Mesendoderm (in vitro differentiated cells): Measurements from ENCODE around the gene BANK1.
"Not testable (repeated sequence)": the region's sequence is repeated elsewhere in the genome, so short reads cannot be mapped to it uniquely, and the experiment has no call there.

ENCODE experiments used
- DNase-seq: peaks from one replicate; pipeline ENCODE4 v3.0.0; 2013
- H2AK5ac ChIP-seq: 2 replicates; pipeline ENCODE4 v1.6.1; 2013; ENCODE audit warnings: low read length, inconsistent platforms
- H2BK120ac ChIP-seq: 2 replicates; pipeline ENCODE4 v1.6.1; 2013; ENCODE audit warnings: low read depth, mild to moderate bottlenecking, low read length, moderate library complexity, mixed read lengths
- H2BK15ac ChIP-seq: replicated peaks from 2 replicates; pipeline ENCODE4 v1.6.1; 2013; ENCODE audit warnings: low read depth, mild to moderate bottlenecking, moderate library complexity
- H2BK5ac ChIP-seq: 2 replicates; pipeline ENCODE4 v1.6.1; 2013; ENCODE audit warnings: low read length, inconsistent platforms
- H3K18ac ChIP-seq: 2 replicates; pipeline ENCODE4 v1.6.1; 2013; ENCODE audit warnings: mild to moderate bottlenecking, low read length, mixed read lengths
- H3K23ac ChIP-seq: one replicate; pipeline ENCODE4 v1.6.1; 2013; ENCODE audit warnings: low read length
- H3K27ac ChIP-seq: 2 replicates; pipeline ENCODE4 v1.5.1; 2013; ENCODE audit warnings: low read depth, mild to moderate bottlenecking, inconsistent platforms, low read length, moderate library complexity
- H3K27me3 ChIP-seq: 2 replicates; pipeline ENCODE4 v1.6.1; 2013; ENCODE audit warnings: low read length, control low read depth, mild to moderate bottlenecking, inconsistent platforms; ENCODE audit not compliant: insufficient read depth, poor library complexity
- H3K36me3 ChIP-seq: 2 replicates; pipeline ENCODE4 v1.6.1; 2013; ENCODE audit warnings: low read length, inconsistent platforms; ENCODE audit not compliant: control insufficient read depth, insufficient read depth
- H3K4ac ChIP-seq: one replicate; pipeline ENCODE4 v1.6.1; 2013; ENCODE audit warnings: low read depth, mild to moderate bottlenecking, low read length, moderate library complexity
- H3K4me1 ChIP-seq: 2 replicates; pipeline ENCODE4 v1.6.1; 2013; ENCODE audit warnings: low read depth, low read length, inconsistent platforms; ENCODE audit not compliant: control insufficient read depth
- H3K4me2 ChIP-seq: 2 replicates; pipeline ENCODE4 v1.6.1; 2013; ENCODE audit warnings: low read length
- H3K4me3 ChIP-seq: 2 replicates; pipeline ENCODE4 v1.5.1; 2013; ENCODE audit warnings: mild to moderate bottlenecking, low read length
- H3K56ac ChIP-seq: one replicate; pipeline ENCODE4 v1.6.1; 2013; ENCODE audit warnings: low read length
- H3K79me1 ChIP-seq: 2 replicates; pipeline ENCODE4 v1.6.1; 2013; ENCODE audit warnings: low read length, inconsistent platforms
- H3K79me2 ChIP-seq: 2 replicates; pipeline ENCODE4 v1.6.1; 2013; ENCODE audit warnings: mild to moderate bottlenecking, low read length; ENCODE audit not compliant: control insufficient read depth, insufficient read depth
- H3K9ac ChIP-seq: 2 replicates; pipeline ENCODE4 v1.6.1; 2013; ENCODE audit warnings: low read length, inconsistent platforms
- H4K5ac ChIP-seq: one replicate; pipeline ENCODE4 v1.6.1; 2013; ENCODE audit warnings: low read length
- H4K8ac ChIP-seq: one replicate; pipeline ENCODE4 v1.6.1; 2013; ENCODE audit warnings: low read depth, mild to moderate bottlenecking, control low read depth, low read length, moderate library complexity
- WGBS: extraction: QIAGEN DNeasy Blood & Tissue Kit; methylation state at CpG from one replicate; pipeline ENCODE4 v1.1.7; 2013; ENCODE audit warnings: low lambda C conversion rate, missing lambda C conversion rate; ENCODE audit not compliant: insufficient coverage; ENCODE audit errors: extremely low coverage; 5-methylcytosine and 5-hydroxymethylcytosine counted together

The BANK1 gene

GRCh38 chr4:101905527-101905926 is 115.0 kb downstream of the BANK1 start:
- H3K4ac ChIP-seq, H3K18ac ChIP-seq, H3K79me1 ChIP-seq, H4K8ac ChIP-seq, H4K5ac ChIP-seq, H2BK5ac ChIP-seq, H2AK5ac ChIP-seq, H3K79me2 ChIP-seq, H3K27ac ChIP-seq, H2BK15ac ChIP-seq, H3K4me1 ChIP-seq, H3K23ac ChIP-seq, H3K4me3 ChIP-seq, H3K9ac ChIP-seq, H3K36me3 ChIP-seq, H3K4me2 ChIP-seq, H3K27me3 ChIP-seq, DNase-seq, H2BK120ac ChIP-seq, H3K56ac ChIP-seq: not testable (repeated sequence)
- no CpG with 5 or more reads among the region's 5 CpGs for WGBS

- Histone ChIP-seq H2AK5ac (no peak overlapping the region), H4K5ac (no peak overlapping the region), H2BK15ac (no peak overlapping the region), H2BK120ac (no peak overlapping the region), H3K4me2 (no peak overlapping the region), H3K36me3 (no peaks in the 10 kb centered on the region), H3K9ac (no peak overlapping the region), H3K4ac (no peak overlapping the region), H3K56ac (no peak overlapping the region), H3K27me3 (no peaks in the 10 kb centered on the region), H3K79me2 (no peaks in the 10 kb centered on the region), H3K79me1 (no peaks in the 10 kb centered on the region), H2BK5ac (no peak overlapping the region), H3K4me3 (no peak overlapping the region), H3K4me1 (no peaks in the 10 kb centered on the region), H3K23ac (no peak overlapping the region), H3K18ac (no peak overlapping the region), H4K8ac (no peak overlapping the region), H3K27ac (no peak overlapping the region)
- DNase-seq, result no peak
- WGBS, result no CpG with 5 or more reads among the region's 4 CpGs
Measured at GRCh38 chr4:101910786-101911373, 120.3 kb downstream of the BANK1 start.

DNA sequence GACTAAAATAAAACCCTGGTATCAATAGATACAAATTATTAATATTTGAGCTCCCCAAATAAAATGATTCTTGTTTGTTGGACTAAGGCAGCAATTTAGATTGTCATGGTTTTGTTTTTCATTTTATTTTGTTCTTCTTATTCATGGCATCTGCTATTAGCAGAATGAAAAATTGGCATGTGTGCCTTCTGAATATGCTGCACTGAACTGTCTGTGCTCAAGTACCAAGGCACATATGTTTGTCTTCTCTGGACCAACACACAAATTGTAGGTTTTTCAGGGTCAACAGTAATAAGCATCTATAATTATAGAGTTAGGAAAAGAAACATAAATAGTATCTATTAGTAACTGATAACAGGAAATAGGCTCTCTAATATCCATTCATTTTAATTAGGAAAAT is 121.1 kb downstream of the BANK1 start:
- Histone ChIP-seq H3K4ac (no peak overlapping the region), H3K56ac (no peak overlapping the region), H3K27me3 (no peaks in the 10 kb centered on the region), H3K27ac (no peak overlapping the region), H2AK5ac (no peak overlapping the region), H3K18ac (no peak overlapping the region), H3K4me1 (no peaks in the 10 kb centered on the region), H3K4me2 (no peak overlapping the region), H4K8ac (no peak overlapping the region), H2BK120ac (no peak overlapping the region), H2BK5ac (no peak overlapping the region), H3K23ac (no peak overlapping the region), H3K79me1 (no peaks in the 10 kb centered on the region), H3K79me2 (no peaks in the 10 kb centered on the region), H3K4me3 (no peak overlapping the region), H3K9ac (no peak overlapping the region), H2BK15ac (no peak overlapping the region), H4K5ac (no peak overlapping the region), H3K36me3 (no peaks in the 10 kb centered on the region)
- DNase-seq, result no peak

- no peak overlapping the region for H3K23ac ChIP-seq
Measured at GRCh38 chr4:101914761-101915160, 124.2 kb downstream of the BANK1 start.

GRCh38 chr4:101919373-101919977 is 128.9 kb downstream of the BANK1 start:
- Histone ChIP-seq H3K23ac (no peak overlapping the region), H3K79me1 (no peaks in the 10 kb centered on the region)
- WGBS, result no CpG with 5 or more reads among the region's 4 CpGs

More at GRCh38 chr4:101914761-101915160, 124.2 kb downstream of the BANK1 start:
- Histone ChIP-seq H2BK5ac (no peak overlapping the region), H2BK120ac (no peak overlapping the region), H3K4me1 (no peaks in the 10 kb centered on the region), H2AK5ac (no peak overlapping the region), H3K4me2 (no peak overlapping the region), H3K79me1 (no peaks in the 10 kb centered on the region), H3K27me3 (no peaks in the 10 kb centered on the region), H3K18ac (no peak overlapping the region), H3K79me2 (no peaks in the 10 kb centered on the region), H3K36me3 (no peaks in the 10 kb centered on the region), H3K9ac (no peak overlapping the region), H3K4ac (no peak overlapping the region), H2BK15ac (no peak overlapping the region), H4K5ac (no peak overlapping the region), H3K4me3 (no peak overlapping the region), H4K8ac (no peak overlapping the region), H3K27ac (no peak overlapping the region), H3K56ac (no peak overlapping the region)
- DNase-seq, result no peak

GRCh38 chr4:101921370-101921769 is 130.8 kb downstream of the BANK1 start:
- Histone ChIP-seq H3K4ac (no peak overlapping the region), H4K5ac (no peak overlapping the region), H3K4me3 (no peak overlapping the region), H3K79me1 (no peaks in the 10 kb centered on the region), H3K9ac (no peak overlapping the region), H4K8ac (no peak overlapping the region), H3K18ac (no peak overlapping the region), H3K79me2 (no peaks in the 10 kb centered on the region), H3K27ac (no peak overlapping the region), H3K27me3 (no peaks in the 10 kb centered on the region), H3K36me3 (no peaks in the 10 kb centered on the region), H3K4me2 (no peak overlapping the region), H2BK15ac (no peak overlapping the region), H2BK120ac (no peak overlapping the region), H3K4me1 (no peaks in the 10 kb centered on the region), H2BK5ac (no peak overlapping the region), H3K23ac (no peak overlapping the region), H3K56ac (no peak overlapping the region), H2AK5ac (no peak overlapping the region)
- no peak for DNase-seq
- WGBS, result no CpG with 5 or more reads among the region's 3 CpGs

More at GRCh38 chr4:101919373-101919977, 128.9 kb downstream of the BANK1 start:
- Histone ChIP-seq H3K56ac (no peak overlapping the region), H3K27me3 (no peaks in the 10 kb centered on the region), H3K4ac (no peak overlapping the region), H3K4me1 (no peaks in the 10 kb centered on the region), H3K9ac (no peak overlapping the region), H3K18ac (no peak overlapping the region), H4K5ac (no peak overlapping the region), H3K79me2 (no peaks in the 10 kb centered on the region), H3K4me2 (no peak overlapping the region), H4K8ac (no peak overlapping the region), H2BK120ac (no peak overlapping the region), H3K4me3 (no peak overlapping the region), H2BK15ac (no peak overlapping the region), H2BK5ac (no peak overlapping the region), H3K36me3 (no peaks in the 10 kb centered on the region), H3K27ac (no peak overlapping the region), H2AK5ac (no peak overlapping the region)
- no peak for DNase-seq
